ENCODE data around the gene DMWD.

The DMWD gene

DNA sequence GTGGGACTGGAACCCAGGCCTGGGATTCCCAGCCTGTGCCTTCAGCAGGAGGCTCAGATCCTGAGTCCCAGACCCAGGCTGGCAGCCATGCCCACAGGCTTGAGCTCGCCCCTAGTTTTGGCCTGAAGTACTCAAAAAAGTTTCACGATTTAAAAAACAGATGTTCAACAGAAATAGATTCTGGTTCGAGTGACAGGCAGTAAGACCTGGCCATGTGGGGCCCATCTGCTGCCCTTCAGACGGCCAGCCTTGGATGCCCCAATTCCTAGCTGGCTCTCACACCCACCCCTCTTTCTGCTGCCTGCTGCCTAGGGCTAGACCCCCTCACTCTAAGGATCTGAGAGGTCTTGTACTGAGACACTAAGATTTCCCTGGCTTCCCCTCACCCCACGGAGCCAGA is 7.5 kb downstream of the DMWD start:
- DNase-seq: no peak

DNA sequence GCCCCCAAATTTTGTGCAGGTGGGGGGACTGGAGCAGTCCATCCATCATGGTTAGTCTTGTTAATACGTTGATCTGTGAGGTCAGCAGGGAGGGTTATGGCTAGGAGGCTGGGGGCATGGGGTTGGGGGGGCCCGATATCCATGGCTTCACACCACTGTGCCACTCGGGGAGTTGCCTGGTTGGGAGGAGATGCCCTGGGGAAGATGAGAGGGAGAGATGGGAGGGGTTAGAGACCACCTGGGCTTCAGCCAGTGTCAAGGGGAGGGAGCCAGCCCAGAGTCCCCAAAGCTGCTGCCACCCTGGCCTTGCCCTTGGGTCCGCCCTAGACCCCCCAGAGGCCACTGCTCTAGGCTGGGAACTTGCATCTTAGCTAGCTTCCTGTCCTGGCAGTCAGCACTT is 8.5 kb downstream of the DMWD start:
- DNase-seq: no peak

DNA sequence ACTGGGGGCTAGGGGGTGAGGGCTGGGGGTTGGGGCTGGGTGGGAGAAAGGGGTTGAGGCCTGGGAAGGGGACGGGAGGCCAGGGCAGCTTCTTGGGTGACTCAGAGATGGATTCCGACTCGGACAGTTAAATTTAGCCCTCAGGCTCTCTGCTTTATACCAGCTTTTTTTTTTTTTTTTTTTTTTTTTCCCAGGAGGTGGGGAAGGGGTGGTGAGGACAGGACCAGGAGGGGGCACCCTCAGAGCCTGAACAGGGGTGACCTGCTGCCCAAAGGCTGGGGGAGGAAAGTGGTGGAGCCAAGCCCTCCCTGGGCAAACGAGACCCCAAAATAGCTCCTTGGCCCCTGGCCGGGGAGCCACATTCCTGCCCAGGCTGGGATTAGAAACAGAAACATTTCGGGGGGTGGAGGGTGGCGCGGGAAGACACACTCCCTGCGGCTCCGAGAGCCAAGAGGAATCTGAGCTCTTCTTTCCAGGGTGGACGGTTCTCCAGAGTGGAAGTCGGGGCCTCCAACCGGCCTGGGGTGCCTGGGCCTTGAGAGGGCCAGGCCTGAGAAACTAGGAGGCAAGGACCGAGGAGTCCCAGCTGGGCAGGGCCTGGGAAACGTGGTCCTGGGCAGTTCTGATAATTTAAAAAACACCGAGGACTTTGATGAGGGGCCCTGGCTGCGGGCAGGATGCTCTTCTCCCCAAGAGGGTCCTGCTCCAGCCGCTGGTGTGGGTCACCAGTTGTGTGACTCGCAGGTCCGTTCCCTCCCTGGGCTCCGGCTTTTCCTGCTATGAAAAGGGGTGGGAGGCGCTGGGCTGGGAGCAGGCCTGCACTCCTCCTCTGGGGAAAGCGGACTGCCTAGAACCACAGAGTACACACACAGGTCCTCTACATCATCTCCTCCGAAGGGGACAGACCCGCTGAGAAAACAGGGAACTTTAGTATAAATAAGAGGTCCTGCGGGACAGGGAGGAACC is 9.5 kb downstream of the DMWD start:
- no peak for DNase-seq

DNA sequence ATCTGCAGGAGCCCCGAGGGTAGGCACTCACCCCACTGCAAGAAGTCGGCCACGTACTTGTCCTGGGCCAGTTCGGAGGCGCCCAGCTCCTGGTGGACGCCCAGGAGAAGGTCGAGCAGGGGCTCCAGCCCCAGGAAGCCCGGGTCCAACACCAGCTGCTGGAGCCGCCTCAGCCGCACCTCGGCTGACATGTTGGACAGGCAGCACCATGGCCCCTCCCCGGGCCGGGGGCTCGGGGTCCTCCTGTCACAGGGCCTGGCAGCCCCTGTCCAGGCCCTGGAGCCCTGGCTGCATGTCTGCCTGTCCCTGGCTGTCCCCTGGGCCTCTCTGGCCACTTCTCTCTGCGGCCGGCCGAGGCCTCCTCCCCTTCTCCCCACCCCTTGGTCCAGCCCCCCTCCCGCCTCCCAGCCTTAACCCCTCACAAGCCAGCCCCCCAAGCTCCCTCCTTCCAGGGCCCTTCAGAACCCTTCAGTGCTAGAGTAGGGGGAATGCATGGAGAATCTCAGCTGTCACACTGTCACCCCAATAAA is 10.4 kb downstream of the DMWD start, which contains the start of gene DMPK:
DMPK (minus strand) TSS at position 329 of the 530 bp plus-strand sequence; CDS start at position 191, 138 bp downstream.
- no peak for DNase-seq

DNA sequence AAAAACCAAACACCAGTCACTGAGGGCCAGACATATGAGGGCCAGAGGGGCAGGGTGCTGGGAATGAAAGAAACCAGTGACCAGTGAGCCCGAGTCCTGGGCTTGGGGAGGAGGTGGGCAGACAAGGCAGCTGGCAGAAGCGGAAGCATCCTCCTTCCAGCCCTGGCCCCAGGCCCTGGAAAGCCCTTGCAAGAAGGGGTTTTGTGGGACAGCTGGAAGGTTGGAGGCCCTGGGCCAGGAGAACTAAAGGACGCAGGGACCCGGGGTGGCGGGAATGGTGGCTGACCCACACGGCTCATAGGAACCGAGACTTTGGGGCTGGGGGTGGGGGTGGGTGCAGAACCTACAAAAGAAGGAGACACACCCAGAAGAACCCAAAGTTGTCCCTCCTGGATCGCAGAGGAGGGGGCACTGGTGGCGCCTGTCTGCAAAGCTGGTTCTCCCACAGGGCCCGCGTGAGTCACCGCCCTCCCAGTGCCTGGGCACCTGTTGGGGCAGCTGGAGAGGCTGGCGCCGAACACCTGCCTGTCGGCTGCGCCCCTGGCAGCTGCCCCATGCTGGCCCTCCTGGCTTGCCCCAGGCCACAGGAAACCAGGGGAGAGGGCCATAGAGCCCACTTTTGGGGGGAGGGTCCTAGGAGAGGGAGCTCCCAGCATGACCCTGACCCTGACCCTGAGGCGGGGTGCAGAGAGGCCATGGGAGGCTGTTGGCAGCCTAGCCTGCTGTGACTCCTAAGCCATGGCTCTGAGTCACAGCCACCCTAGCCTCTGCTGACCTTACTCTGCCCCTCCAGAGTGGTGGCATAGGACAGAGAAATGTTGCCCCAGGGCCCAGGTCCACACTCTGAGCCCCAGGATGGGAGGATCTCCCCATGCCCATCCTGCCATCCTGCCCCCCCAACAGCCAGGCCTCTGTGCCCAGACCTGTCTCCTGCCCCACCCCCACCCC is 11.2 kb downstream of the DMWD start:
- no peak for DNase-seq

DNA sequence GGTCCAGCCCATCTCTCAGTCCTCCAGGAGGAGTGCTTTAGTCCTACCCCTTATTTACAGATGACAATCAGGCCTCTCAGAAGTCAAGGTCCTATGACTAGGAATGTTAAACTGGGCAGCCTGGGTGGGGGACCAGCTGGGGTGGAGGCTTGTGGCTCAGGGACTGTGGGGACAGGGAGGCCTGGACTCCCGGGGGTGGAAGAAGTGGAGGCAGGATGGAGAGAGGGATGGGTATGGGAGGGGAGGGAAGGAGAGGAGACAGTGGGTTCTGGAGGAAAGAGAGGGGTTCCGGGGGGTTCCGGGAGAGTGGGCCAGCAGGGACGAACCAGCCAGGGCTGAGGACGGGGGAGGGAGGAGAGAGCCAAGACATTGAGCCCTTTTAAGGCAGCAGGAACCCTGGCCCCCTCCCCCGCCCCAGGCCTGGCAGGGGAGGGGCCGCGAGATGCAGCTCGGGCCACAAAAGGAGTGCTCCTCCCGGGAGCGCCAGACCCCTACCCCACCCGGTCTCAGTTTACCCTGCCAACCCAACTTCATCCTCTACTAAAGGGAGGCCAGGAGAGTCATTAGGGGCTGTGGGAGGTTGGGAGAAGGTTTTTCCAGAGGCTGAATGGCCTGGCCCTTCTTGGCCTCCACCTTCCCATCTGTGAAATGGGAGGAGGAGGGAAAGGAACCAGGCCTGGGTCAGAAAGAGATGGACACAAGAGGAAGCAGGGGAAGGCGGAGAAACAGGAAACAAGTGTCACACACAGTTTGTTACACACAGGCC is 12.0 kb downstream of the DMWD start:
- DNase-seq: no peak

DNA sequence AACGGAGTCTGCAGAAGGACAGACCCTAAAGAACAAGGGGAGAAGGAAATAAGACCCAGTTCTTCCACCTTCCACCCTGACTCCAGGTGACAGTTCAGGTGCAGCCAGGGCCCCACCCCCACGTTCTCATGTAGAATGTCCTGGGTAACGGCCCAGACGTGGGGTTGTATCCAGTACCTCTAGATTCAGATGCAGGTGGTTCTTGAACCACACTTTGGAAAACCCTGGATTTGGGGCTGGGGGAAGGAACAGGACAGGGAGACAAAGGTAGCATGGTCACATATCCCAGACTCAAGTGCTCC is 12.5 kb downstream of the DMWD start:
- no peak for DNase-seq

DNA sequence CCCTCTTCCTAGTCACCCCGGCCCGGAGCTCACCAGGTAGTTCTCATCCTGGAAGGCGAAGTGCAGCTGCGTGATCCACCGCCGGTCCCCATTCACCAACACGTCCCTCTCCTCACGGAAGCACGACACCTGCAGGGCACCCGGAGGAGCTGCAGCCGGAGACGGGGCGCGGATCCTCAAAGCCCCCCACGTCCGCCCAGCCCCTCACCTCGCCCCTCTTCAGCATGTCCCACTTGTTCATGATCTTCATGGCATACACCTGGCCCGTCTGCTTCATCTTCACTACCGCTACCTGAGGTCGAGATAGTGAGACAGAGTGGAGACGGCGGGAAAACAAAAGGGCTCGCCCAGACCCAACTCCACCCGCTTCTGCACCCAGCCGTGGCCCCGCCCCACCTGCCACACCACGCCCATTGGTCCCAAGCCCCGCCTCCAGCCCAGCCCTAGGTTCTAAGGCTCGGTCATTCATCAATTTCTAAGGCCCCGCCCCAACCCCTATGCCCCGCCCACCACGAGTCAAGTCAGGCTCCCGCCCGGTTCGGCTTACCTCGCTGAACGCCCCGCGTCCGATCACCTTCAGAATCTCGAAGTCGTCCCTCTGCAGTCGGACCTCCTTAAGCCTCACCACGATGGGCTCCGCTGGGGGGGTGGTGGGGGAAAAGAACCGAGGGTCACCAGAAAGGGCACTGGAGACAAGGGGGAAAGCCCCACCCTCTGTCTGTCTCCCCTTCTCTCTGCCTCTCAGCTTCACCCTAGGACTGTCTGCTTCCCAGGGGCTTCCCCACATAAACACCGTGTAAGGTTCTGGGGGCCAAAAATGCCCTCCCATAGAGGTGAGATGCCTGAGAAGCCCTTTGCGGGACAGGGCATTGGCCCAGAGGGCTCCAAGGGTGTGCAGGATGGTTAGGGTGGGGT is 13.2 kb downstream of the DMWD start:
- peak; percentile 80 for DNase-seq

DNA sequence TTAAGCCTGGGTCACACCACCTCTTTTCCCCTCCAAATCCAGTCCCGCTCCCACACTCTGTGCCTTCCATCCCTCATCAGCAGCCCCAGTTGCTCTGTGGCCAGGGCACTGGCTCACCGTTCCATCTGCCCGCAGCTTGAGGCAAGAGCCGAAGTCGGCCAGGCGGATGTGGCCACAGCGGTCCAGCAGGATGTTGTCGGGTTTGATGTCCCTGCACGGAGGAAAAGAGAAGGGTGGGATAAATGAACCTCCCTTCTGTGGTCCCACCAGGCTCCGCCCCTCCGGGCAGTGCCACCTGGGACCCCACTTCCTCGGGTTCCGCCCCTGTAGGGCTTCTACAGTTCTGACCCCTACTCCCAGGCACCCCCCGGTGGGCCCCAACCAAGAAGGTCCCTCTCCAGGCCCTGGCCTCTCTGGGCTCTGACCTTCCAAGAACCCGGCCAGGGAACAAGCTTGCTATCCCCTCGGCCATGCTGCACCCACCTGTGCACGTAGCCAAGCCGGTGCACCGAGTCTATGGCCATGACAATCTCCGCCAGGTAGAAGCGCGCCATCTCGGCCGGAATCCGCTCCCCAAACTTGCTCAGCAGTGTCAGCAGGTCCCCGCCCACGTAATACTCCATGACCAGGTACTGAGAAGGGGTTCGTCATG is 14.5 kb downstream of the DMWD start:
- no peak for DNase-seq

DNA sequence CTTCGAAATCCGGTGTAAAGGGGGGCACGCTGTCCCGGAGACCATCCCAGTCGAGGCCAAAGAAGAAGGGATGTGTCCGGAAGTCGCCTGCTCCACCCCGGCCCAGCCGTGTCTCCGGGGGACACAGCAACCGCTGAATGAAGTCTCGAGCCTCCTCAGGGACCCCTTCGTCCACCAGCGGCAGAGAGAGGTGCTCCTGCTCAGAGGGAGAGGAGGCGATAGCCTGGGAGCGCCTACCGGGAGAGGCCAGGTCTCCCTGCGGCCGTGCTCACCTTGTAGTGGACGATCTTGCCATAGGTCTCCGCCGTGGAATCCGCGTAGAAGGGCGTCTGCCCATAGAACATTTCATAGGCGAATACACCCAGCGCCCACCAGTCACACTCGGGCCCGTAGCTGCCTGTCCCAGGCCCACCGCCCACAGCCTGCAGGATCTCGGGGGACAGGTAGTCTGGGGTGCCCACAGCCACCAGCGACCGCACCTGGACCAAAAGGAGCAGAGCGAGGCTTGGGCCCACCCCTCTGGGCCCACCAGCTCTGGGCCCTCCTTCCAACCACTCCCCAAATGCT is 15.2 kb downstream of the DMWD start:
- DNase-seq: no peak

DNA sequence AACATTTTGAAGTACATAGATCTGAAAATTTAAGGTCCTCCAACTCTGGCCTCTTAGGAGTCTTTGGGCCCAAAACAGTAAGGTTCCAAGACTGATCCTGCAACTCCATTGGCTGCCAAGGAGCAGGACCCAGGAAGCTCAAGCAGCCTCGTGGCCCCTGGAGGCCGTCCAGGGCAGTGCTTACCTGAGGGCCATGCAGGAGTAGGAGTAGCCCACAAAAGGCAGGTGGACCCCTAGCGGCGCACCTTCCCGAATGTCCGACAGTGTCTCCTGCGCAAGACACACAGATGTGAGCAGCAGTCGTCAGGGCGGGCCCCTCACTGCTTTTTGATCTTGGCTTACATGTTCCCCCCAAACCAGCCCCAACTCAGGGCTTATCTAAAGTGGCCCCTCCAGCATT is 17.9 kb downstream of the DMWD start:
- no peak for DNase-seq

DNA sequence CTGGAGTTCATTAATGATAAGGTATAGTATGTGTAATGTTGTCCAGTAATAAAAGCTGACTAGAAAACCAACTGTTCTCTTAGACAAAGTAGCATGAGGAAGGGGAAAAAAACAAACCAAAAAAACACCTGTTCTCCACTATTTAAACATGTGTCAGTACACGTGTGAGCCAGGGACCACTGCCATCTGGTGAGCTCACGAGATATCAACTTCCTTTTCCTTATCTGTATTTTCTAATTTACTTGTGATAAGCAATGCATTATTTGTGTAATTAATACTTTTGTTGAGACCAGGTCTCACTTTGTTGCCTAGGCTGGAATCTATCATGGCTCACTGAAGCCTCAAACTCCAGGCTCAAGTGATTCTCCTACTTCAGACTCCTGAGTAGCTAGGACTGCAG is 19.3 kb downstream of the DMWD start:
- DNase-seq: no peak

DNA sequence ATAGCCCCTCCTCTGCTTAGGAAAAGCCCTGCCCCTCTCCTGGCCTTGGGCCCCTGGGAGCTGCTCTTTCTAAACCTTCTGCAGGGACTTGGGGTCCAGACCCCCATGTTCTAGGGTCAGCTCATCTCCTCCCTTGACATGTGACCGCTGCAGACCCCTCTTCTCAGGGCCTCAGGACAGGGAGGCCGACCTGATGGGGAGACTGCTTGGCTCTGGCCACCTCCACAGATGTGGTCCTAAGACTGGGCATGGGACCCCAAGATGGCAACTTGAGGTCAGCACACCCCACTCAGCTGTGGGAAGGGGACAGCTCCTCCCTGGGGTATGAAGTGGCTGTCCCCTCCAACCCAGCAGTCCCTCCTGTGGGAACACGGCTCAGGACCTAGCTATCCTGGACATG is 19.7 kb downstream of the DMWD start:
- no peak for DNase-seq

DNA sequence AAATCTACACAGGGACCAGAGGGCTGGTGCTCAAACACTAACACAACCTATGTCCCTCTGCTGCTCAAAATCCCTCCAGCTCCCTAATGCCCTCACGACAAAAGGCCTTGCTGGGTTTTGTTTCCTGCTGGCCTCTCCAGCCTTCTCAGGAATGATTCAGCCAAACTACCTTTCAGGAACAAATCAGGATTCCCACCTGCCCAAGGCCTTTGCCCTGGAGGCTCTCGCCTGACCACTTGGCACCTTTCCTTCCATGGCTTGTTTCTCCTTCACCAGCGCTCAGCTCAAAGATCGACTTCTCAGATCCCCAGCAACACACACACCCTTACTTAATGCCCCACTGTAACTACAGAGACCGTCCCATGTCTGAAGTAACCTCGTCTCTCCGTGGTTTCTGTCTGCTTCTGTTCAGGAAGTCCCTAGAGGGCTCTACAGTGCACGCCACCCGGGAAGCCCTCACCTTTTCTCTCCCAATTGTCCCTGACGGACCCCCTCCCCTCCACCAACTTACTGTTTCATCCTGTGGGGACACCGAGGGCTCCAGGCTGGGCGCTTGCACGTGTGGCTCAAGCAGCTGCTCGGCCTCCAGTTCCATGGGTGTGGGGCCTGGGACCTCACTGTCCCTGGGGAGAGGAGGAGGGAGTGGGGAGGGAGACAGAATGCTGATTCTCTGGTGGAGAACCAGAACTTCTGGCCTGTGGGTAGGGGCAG is 20.4 kb downstream of the DMWD start:
- DNase-seq: no peak

DNA sequence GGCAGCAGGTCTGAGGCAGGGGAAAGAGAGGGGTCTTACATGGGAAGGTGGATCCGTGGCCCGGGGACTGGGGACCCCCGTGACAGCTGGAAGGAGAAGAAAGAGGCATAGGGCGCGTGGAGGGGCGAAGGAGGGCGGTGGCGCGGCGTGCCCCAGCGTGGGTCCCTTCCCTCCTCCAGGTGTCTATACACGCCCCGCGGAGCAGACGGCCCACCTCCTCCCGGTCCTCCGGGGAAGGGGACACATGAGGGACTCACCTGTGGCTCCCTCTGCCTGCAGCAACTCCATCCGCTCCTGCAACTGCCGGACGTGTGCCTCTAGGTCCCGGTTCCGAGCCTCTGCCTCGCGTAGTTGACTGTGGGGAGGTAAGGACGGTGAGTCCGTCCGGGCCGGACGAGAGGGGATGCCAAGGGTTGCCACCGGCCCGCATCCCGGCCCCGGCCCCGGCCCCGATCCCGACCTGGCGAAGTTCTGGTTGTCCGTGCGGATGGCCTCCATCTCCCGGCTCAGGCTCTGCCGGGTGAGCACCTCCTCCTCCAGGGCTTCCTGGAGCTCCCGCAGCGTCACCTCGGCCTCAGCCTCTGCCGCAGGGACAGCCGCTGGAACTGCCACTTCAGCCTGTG is 21.2 kb downstream of the DMWD start:
- DNase-seq: no peak

DNA sequence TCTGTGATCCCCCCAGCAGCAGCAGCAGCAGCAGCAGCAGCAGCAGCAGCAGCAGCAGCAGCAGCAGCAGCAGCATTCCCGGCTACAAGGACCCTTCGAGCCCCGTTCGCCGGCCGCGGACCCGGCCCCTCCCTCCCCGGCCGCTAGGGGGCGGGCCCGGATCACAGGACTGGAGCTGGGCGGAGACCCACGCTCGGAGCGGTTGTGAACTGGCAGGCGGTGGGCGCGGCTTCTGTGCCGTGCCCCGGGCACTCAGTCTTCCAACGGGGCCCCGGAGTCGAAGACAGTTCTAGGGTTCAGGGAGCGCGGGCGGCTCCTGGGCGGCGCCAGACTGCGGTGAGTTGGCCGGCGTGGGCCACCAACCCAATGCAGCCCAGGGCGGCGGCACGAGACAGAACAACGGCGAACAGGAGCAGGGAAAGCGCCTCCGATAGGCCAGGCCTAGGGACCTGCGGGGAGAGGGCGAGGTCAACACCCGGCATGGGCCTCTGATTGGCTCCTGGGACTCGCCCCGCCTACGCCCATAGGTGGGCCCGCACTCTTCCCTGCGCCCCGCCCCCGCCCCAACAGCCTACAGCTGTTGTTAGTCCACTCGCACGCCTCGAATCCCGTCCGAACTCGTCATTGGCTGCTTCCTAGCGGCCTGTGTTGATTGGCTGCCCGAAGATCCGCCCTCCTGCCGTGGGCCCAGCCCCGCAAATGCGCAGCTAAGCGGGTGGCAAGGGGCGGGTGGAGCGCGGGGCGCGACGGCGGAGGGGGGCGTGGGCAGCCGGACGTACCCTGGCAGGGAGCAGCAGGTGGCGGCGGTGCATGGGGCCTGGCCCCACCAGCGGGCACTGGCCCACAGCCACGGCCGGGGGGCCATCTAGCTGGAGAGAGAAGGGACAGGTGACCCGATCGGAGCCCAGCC is 22.2 kb downstream of the DMWD start:
- peak; percentile 88 for DNase-seq

DNA sequence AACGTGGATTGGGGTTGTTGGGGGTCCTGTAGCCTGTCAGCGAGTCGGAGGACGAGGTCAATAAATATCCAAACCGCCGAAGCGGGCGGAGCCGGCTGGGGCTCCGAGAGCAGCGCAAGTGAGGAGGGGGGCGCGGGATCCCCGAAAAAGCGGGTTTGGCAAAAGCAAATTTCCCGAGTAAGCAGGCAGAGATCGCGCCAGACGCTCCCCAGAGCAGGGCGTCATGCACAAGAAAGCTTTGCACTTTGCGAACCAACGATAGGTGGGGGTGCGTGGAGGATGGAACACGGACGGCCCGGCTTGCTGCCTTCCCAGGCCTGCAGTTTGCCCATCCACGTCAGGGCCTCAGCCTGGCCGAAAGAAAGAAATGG is 22.8 kb downstream of the DMWD start:
- DNase-seq: no peak

DNA sequence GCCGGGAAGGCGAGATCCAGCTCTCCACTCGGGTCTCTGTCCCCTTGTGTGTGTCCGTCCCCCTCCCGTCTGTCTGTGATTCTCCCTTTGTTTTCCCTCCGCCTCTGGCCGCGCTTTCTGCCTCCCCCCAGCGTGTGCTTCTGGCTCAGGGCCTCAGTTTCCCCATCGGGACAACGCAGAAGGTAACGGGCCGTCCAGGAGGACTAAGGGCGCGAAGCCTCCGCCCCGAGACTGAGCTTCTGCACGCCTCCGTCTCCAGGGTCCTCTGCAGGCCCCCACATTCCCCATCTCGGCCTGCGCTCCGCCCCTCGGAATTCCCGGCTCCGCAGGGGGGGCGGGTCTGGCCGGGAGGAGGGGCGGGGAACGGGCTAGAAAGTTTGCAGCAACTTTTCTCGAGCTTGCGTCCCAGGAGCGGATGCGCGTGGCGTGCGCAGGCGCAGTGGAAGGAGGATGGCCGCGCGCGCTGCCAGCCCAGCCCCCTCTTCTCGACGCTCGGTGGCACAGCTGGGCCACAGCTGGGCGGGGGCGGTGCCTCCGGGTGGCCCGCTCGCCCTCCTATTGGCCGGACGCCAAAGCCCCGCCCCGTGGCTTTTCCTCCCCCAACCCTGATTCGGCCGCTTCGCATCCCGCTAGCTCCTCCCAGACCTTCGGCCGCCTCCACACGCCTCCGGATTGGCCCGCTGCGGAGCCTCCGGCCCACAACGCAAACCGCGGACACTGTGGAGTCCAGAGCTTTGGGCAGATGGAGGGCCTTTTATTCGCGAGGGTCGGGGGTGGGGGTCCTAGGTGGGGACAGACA is 23.5 kb downstream of the DMWD start, which contains the start of gene SIX5:
SIX5 (minus strand) TSS at position 269 of the 799 bp plus-strand sequence. CDS start 408 bp downstream, outside the sequence.
- peak; percentile 94 for DNase-seq
